Tibial nerve (tissue), 4 donors: ENCODE data around the gene PARVG. TPM values are rescaled to one million over a fixed set of nuclear protein-coding genes. Genes with fewer than 3 reads are reported as not detected.

Source experiments
- DNase-seq, 2 donors: peaks; one replicate each; pipeline ENCODE4 v3.0.0-alpha.2; 2019; ENCODE audit warnings: low spot score in 2 of 2
- H3K27ac ChIP-seq, 4 donors: fragments of 200-600 bp; sonication (generic) in 3 of 4; one replicate each; pipeline ENCODE4 v1.5.1; 2017 to 2019; ENCODE audit warnings: mild to moderate bottlenecking in 1 of 4
- H3K27me3 ChIP-seq, 2 donors: fragments of 200-600 bp; sonication (generic) in 1 of 2; one replicate each; pipeline versions ENCODE4 v1.5.1 to v1.6.0; 2017 to 2019
- H3K36me3 ChIP-seq, 3 donors: fragments of 200-600 bp; sonication (generic); one replicate each; pipeline ENCODE4 v1.5.1; 2018 to 2019
- H3K4me1 ChIP-seq, 4 donors: fragments of 200-600 bp; sonication (generic) in 3 of 4; one replicate each; pipeline ENCODE4 v1.5.1; 2017 to 2019
- H3K4me3 ChIP-seq, 4 donors: fragments of 200-600 bp; sonication (generic) in 3 of 4; one replicate each; pipeline ENCODE4 v1.5.1; 2017 to 2019; ENCODE audit warnings: mild to moderate bottlenecking in 1 of 4, moderate library complexity in 1 of 4
- H3K9me3 ChIP-seq, 4 donors: fragments of 200-600 bp; sonication (generic) in 3 of 4; one replicate each; pipeline ENCODE4 v1.5.1; 2017 to 2019
- CTCF ChIP-seq, 5 experiments: fragments of 200-600 bp in 3 of 5; fragments of 450-650 bp in 2 of 5; sonication (generic) in 3 of 5; IDR thresholded peaks; one replicate each; pipeline ENCODE4 v1.5.1; 2016 to 2019; ENCODE audit warnings: antibody characterized with exemption in 5 of 5, mild to moderate bottlenecking in 3 of 5, moderate library complexity in 2 of 5
- EP300 ChIP-seq, 2 donors: sonication (generic); formaldehyde crosslinking; IDR thresholded peaks; one replicate each; pipeline ENCODE4 v1.6.1; 2017; ENCODE audit warnings: antibody characterized with exemption in 2 of 2, mild to moderate bottlenecking in 1 of 2
- POLR2A ChIP-seq, 2 donors: fragments of 450-650 bp; IDR thresholded peaks; one replicate each; pipeline ENCODE4 v1.6.1; 2017; ENCODE audit warnings: antibody characterized with exemption in 2 of 2, mild to moderate bottlenecking in 2 of 2, moderate library complexity in 2 of 2
- WGBS, 2 donors: methylation state at CpG; one replicate each; pipeline ENCODE4 v1.1.5; 2018; 5-methylcytosine and 5-hydroxymethylcytosine counted together
- total RNA-seq, 4 donors: library from RNA; depleted of rRNA; stranded (reverse); fragments of >200 nt; gene quantifications; one replicate each; pipeline ENCODE4 v1.1.0, GENCODE V29; 2016

Gene PARVG
- total RNA-seq, 4 donors from 2014 or later: 18.8 to 140 (median 34.9) TPM

- TF ChIP-seq POLR2A (IDR thresholded peaks at IDR 0.05) (no peak), CTCF (IDR thresholded peaks at IDR 0.05) (no peak), EP300 (IDR thresholded peaks at IDR 0.05) (no peak)
- no peaks in the 10 kb centered on the region for H3K27me3 ChIP-seq
- no peak overlapping the region for H3K27ac ChIP-seq
- DNase-seq: no peak
- peaks cover 0 to 10% (median 0%) of the 10 kb centered on the region in 3 donors for H3K36me3 ChIP-seq
- WGBS, 2 donors: 78 to 85% methylated on average over 5 to 7 of the region's 7 CpGs
- no peaks in the 10 kb centered on the region for H3K4me1 ChIP-seq
- no peaks in the 10 kb centered on the region for H3K9me3 ChIP-seq
- no peak overlapping the region for H3K4me3 ChIP-seq
Observed at GRCh38 chr22:44159221-44159620, 21.5 kb upstream of the PARVG start.

- H3K4me3 ChIP-seq: no peak overlapping the region
- H3K27ac ChIP-seq: no peak overlapping the region
- TF ChIP-seq CTCF (IDR thresholded peaks at IDR 0.05) (no peak), EP300 (IDR thresholded peaks at IDR 0.05) (no peak), POLR2A (IDR thresholded peaks at IDR 0.05) (no peak)
- H3K36me3 ChIP-seq: peaks cover 0 to 15% (median 0%) of the 10 kb centered on the region in 3 donors
- no peaks in the 10 kb centered on the region for H3K9me3 ChIP-seq
- H3K27me3 ChIP-seq: no peaks in the 10 kb centered on the region
- WGBS, 2 donors: 76 to 79% methylated on average over 6 to 7 of the region's 7 CpGs
- no peak for DNase-seq
- H3K4me1 ChIP-seq: no peaks in the 10 kb centered on the region
Observed at GRCh38 chr22:44159811-44160210, 20.9 kb upstream of the PARVG start.

- 63 to 80% methylated on average over 5 of the region's 5 CpGs for WGBS, 2 donors
- no peaks in the 10 kb centered on the region for H3K27me3 ChIP-seq
Observed at GRCh38 chr22:44160421-44160820, 20.3 kb upstream of the PARVG start.

DNA sequence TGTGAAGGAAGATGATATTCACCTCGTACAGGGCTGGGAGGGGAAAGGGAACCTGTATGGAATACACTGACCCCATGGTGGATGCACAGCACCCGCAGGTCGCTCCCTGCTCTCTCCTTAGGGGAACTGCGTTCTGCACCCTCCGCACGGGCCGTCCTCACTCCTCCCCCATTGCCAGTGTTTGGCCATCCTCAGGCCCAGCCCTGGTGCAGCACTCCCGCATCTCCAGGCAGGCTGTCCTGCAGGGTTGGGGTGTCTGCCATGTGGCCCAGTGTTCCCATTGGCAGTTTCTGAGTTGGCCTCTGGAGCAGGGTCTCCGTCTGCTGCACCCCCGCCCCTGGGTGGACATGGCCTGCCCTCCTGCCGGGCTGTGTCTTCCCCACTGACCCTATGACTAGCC lies 19.1 kb upstream of the PARVG start:
- Histone ChIP-seq H3K4me3 (no peak overlapping the region), H3K9me3 (no peaks in the 10 kb centered on the region), H3K27ac (no peak overlapping the region), H3K27me3 (no peaks in the 10 kb centered on the region), H3K4me1 (no peaks in the 10 kb centered on the region), H3K36me3 (peaks cover 0 to 15% (median 0%) of the 10 kb centered on the region in 3 donors)
- TF ChIP-seq CTCF (IDR thresholded peaks at IDR 0.05): no peak
- TF ChIP-seq EP300 (IDR thresholded peaks at IDR 0.05): no peak
- no peak for TF ChIP-seq POLR2A (IDR thresholded peaks at IDR 0.05)
- DNase-seq: no peak
- WGBS, 2 donors: 86 to 91% methylated on average over 9 to 11 of the region's 11 CpGs

More at GRCh38 chr22:44160421-44160820, 20.3 kb upstream of the PARVG start:
- TF ChIP-seq CTCF (IDR thresholded peaks at IDR 0.05) (no peak), POLR2A (IDR thresholded peaks at IDR 0.05) (no peak), EP300 (IDR thresholded peaks at IDR 0.05) (no peak)
- Histone ChIP-seq H3K4me1 (no peaks in the 10 kb centered on the region), H3K9me3 (no peaks in the 10 kb centered on the region), H3K4me3 (no peak overlapping the region), H3K36me3 (peaks cover 0 to 15% (median 0%) of the 10 kb centered on the region in 3 donors), H3K27ac (no peak overlapping the region)
- no peak for DNase-seq

GRCh38 chr22:44162960-44163359 lies 17.8 kb upstream of the PARVG start:
- Histone ChIP-seq H3K4me1 (no peaks in the 10 kb centered on the region), H3K27me3 (no peaks in the 10 kb centered on the region), H3K9me3 (no peaks in the 10 kb centered on the region), H3K36me3 (peaks cover 0 to 15% (median 0%) of the 10 kb centered on the region in 3 donors), H3K4me3 (no peak overlapping the region), H3K27ac (no peak overlapping the region)
- WGBS, 2 donors: 90 to 93% methylated on average over 12 to 13 of the region's 13 CpGs
- TF ChIP-seq EP300 (IDR thresholded peaks at IDR 0.05) (no peak), POLR2A (IDR thresholded peaks at IDR 0.05) (no peak), CTCF (IDR thresholded peaks at IDR 0.05) (no peak)
- DNase-seq: no peak
